ENCODE measurements around the gene CDKL1.
"Not testable (repeated sequence)": the region's sequence is repeated elsewhere in the genome, so short reads cannot be mapped to it uniquely, and the experiment has no call there.

CDKL1 gene

GRCh38 chr14:50377550-50378085 is 19.1 kb downstream of the CDKL1 start:
- no peak for DNase-seq (ENCODE audit: low read depth)
- no peak overlapping the region for H3K4me3 ChIP-seq (ENCODE audit: low read length)
- TF ChIP-seq CTCF (conservative IDR thresholded peaks at IDR 0.05; ENCODE audit: low read length) = no peak

DNA sequence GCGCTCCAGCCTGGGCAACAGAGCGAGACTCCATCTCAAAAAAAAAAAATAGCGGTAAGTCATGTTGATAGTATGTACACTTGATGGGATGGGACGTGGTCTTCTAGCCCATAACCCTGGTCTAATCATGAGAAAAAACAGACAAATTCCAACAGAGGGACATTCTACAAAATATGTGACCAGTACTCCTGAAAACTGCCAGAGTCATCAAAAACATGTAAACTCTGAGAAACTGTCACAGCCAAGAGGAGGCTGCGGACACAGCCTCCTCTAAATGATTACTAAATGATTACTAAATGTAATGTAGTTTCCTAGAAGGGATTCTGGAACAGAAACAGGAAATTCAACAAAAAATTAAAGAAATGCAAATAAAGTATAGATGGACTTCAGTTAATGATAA is 20.9 kb downstream of the CDKL1 start:
- no peak overlapping the region for H3K4me3 ChIP-seq (ENCODE audit: low read length)
- TF ChIP-seq CTCF (conservative IDR thresholded peaks at IDR 0.05; ENCODE audit: low read length) = no peak
- DNase-seq (ENCODE audit: low read depth) = no peak

DNA sequence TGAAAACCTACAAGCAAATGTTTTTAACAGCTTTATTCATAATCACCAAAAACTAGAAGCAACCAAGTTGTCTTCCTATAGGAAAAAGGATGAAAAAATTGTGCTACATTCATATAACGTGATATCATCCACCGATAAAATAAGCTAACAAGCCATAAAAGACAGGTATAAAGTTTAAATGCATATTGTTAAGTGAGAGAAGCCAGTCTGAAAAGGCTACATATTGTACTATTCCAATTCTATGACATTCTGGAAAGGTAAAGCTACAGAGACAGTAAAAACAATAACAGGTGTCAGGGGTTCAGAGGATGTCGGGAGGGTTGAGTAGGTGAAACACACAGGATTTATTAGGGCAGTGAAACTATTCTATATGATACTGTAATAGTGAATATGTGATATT is 22.7 kb downstream of the CDKL1 start:
- TF ChIP-seq CTCF (conservative IDR thresholded peaks at IDR 0.05; ENCODE audit: low read length) = no peak
- H3K4me3 ChIP-seq (ENCODE audit: low read length) = no peak overlapping the region
- DNase-seq (ENCODE audit: low read depth) = no peak

DNA sequence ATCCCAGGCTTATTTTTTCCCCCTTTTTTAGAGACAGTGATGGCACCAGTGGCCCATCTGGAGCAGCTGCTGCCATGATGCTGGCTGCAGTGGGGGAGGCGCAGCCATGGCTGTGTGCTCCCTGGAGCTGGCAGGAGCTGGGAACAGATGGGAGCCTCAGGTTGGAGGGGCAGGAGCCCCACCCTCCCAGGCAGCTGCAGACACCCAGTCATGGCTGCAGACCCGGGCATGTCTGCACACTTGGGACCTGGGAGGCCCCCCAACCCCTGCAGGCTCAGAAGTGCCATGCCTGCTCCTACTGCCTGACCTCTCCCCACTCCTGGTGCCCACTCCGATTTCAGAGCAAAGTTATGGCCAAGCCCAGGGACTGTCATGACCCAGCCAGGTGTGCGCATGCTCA is 25.1 kb downstream of the CDKL1 start:
- no peak overlapping the region for H3K4me3 ChIP-seq (ENCODE audit: low read length)
- DNase-seq (ENCODE audit: low read depth) = no peak
- no peak for TF ChIP-seq CTCF (conservative IDR thresholded peaks at IDR 0.05; ENCODE audit: low read length)

DNA sequence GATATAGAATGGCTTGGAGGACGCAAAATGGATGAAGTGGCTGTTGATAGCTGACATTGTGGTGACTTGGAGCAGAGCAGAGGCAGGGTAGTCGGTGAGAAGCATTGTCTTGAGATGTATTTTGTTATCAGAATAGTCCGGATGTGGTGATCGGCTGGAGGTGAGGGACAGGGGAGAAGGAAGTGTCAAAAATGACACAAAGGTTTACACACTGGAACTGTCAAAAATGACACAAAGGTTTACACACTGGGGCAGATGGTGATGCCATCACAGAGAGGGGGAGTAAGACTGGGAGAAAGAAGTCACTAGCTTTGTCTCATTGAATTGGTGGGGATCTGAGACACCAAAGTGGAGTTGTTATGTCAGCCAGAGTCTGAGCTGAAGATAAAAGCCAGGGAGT is 30.1 kb downstream of the CDKL1 start:
- H3K4me3 ChIP-seq (ENCODE audit: low read length) = no peak overlapping the region
- TF ChIP-seq CTCF (conservative IDR thresholded peaks at IDR 0.05; ENCODE audit: low read length) = no peak
- no peak for DNase-seq (ENCODE audit: low read depth)

GRCh38 chr14:50366115-50366514 is 30.6 kb downstream of the CDKL1 start:
- DNase-seq (ENCODE audit: low read depth) = no peak
- no peak for TF ChIP-seq CTCF (conservative IDR thresholded peaks at IDR 0.05; ENCODE audit: low read length)
- H3K4me3 ChIP-seq (ENCODE audit: low read length) = no peak overlapping the region

GRCh38 chr14:50365572-50365971 is 31.1 kb downstream of the CDKL1 start:
- not testable (repeated sequence) for H3K4me3 ChIP-seq (ENCODE audit: low read length); DNase-seq (ENCODE audit: low read depth)

GRCh38 chr14:50364792-50365191 is 31.9 kb downstream of the CDKL1 start:
- H3K4me3 ChIP-seq (ENCODE audit: low read length) = no peak overlapping the region
- no peak for TF ChIP-seq CTCF (conservative IDR thresholded peaks at IDR 0.05; ENCODE audit: low read length)
- no peak for DNase-seq (ENCODE audit: low read depth)

Measured in AG10803 (cell line).